RWPE1 (cell line): ENCODE data around the gene GLP2R.
"Not testable (repeated sequence)": the region's sequence is repeated elsewhere in the genome, so short reads cannot be mapped to it uniquely, and the experiment has no call there.

ENCODE experiments used
- CTCF ChIA-PET: fragments of 350-600 bp; sonication (Branson Sonifier 250); formaldehyde crosslinking; extraction: SDS; loops from one replicate; lab custom pipeline; 2021; lab: Yijun Ruan, JAX
- POLR2A ChIA-PET: fragments of 400-600 bp; formaldehyde crosslinking; extraction: SDS; loops from one replicate; lab custom pipeline; 2020; ENCODE audit warnings: antibody characterized with exemption; ENCODE audit not compliant: low non-redundant PET; lab: Yijun Ruan, JAX
- DNase-seq: peaks from one replicate; pipeline ENCODE4 v3.0.0; 2012; ENCODE audit warnings: low spot score
- H3K27ac ChIP-seq: fragments of 450-650 bp; 2 replicates; pipeline ENCODE4 v1.5.1; 2017
- CTCF ChIP-seq: fragments of 450-650 bp; conservative IDR thresholded peaks from 2 replicates; pipeline ENCODE4 v1.5.1; 2017; ENCODE audit warnings: low read depth, mild to moderate bottlenecking

Gene GLP2R

GRCh38 chr17:9917801-9918200, 92.1 kb downstream of the GLP2R start:
- CTCF ChIA-PET = interaction anchor here (1.4 kb wide), 1 partner anchor 28 kb away, joined by 3 read pairs; no protein-coding TSS in a partner anchor
- POLR2A ChIA-PET = no interaction called here
- TF ChIP-seq CTCF = no peak
- H3K27ac ChIP-seq = no peak overlapping the region
- no peak for DNase-seq

- no peak overlapping the region for H3K27ac ChIP-seq
- CTCF ChIA-PET = no interaction called here
- DNase-seq = no peak
- TF ChIP-seq CTCF = no peak
- POLR2A ChIA-PET = no interaction called here
These were observed 92.6 kb downstream of the GLP2R start for GRCh38 chr17:9918352-9918751.

GRCh38 chr17:9918804-9919352, 93.2 kb downstream of the GLP2R start:
- ChIA-PET CTCF (no interaction called here), POLR2A (no interaction called here)
- DNase-seq = no peak
- no peak for TF ChIP-seq CTCF
- H3K27ac ChIP-seq = no peak overlapping the region

- DNase-seq, H3K27ac ChIP-seq, POLR2A ChIA-PET: not testable (repeated sequence)
- CTCF ChIA-PET = interaction anchor here (0.6 kb wide), 1 partner anchor 239 kb away, joined by 5 read pairs; no protein-coding TSS in a partner anchor
These were observed 95.5 kb downstream of the GLP2R start for GRCh38 chr17:9921216-9921615.

- POLR2A ChIA-PET = no interaction called here
- H3K27ac ChIP-seq = no peak overlapping the region
- CTCF ChIA-PET = interaction anchor here (0.6 to 1.1 kb wide), 2 partner anchors 154 to 238 kb away, joined by 3 to 5 read pairs; no protein-coding TSS in a partner anchor
- TF ChIP-seq CTCF = no peak
- no peak for DNase-seq
These were observed 96.5 kb downstream of the GLP2R start for GRCh38 chr17:9922012-9922848.

- ChIA-PET CTCF (interaction anchor here (0.6 to 2.7 kb wide), 17 partner anchors 8 to 690 kb away, joined by 3 to 15 read pairs (median 4); no protein-coding TSS in a partner anchor), POLR2A (interaction anchor here (0.6 kb wide), 1 partner anchor 27 kb away, joined by 7 read pairs; no protein-coding TSS in a partner anchor)
- H3K27ac ChIP-seq = no peak overlapping the region
- peak; percentile 80 for TF ChIP-seq CTCF
- DNase-seq = peak; percentile 71
These were observed 99.0 kb downstream of the GLP2R start for GRCh38 chr17:9924735-9925191.
